Head of caudate nucleus (tissue), 42 donors: ENCODE data around the gene SEC16B.
"Not testable (repeated sequence)": the region's sequence is repeated elsewhere in the genome, so short reads cannot be mapped to it uniquely, and the experiment has no call there.

Source experiments
- DNase-seq, 42 donors: peaks; one replicate each; pipeline versions ENCODE4 v3.0.0 to v3.0.0-alpha.2; 2020 to 2021; ENCODE audit warnings: mixed read lengths in 7 of 42
- intact Hi-C: fragments of 100-400 bp; cut with DNase I; formaldehyde crosslinking; loops from one replicate; pipeline ENCODE4 v1.15.0; 2022

Gene SEC16B

DNA sequence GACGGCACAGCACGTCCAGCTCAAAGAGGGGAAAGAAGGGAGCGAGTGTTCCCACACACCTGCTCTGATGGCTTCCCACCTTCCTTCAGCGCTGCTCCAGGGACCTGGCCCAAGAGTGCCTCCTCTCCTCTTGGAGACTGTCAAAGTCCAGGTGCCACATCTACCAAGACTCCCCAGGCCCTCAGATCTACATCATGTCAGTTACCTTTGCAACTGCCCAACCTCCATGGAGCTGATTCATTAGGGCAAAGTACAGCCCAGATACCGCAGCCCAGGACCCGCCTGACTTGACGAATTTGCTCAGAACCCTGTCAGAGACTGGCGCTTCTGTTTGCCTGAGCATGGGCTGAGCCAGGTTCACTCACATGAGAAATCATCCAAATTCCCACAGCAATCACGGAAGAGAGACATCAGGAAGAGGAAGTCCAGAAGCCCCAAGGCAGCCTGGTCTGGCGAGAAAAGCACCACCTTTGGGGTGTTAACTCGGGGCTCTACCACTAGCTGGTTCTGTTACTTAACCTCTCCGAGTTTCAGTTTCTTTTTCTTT is at the start of gene SEC16B:
TSS of gene SEC16B (minus strand) at position 234 of the 547 bp plus-strand sequence. CDS start 2,077 bp downstream, outside the sequence.
- intact Hi-C loops, result no loop called here

DNA sequence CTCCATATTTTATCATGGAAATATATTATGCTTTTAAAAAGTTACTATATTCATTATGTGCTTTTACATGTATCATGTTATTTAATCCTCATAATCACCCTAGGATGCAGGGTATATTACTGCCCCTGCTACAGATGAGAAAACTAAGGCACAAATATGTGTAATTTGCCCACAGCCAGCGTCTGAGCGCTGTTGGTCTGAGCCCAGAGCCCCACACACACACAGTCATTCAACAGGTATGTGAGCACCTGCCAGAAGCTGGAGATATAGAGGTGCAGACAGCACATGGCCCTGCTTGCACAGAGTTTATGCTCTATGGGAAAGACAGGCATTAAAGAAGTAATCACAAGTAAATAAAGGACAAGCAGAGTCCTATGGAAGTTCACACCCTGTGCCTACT is 49.8 kb upstream of the SEC16B start:
- DNase-seq, result no peak

More for the DNA sequence above, at the start of gene SEC16B:
- no peak for DNase-seq

GRCh38 chr1:178019208-178019607 is 49.4 kb upstream of the SEC16B start:
- intact Hi-C loops, result no loop called here
- DNase-seq, result no peak

More for the DNA sequence above, 49.8 kb upstream of the SEC16B start:
- intact Hi-C loops, result no loop called here

DNA sequence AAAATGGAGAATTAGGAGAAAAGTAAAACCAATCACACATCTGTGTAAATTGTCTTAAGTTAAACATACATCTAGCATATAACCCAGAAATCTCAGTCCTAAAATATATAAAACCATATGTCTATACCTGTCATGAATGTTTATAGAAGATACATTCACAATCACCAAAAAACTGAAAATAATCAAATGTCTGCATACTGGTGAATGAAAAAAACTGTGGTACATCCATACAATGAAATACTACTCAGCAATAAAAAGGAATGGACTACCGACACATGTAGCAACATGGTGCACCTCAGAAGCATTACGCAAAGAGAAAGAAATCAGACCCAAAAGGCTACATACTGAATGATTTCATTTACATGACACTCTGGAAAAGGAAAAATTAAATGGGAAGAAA is 47.7 kb upstream of the SEC16B start:
- intact Hi-C loops, result no loop called here

DNA sequence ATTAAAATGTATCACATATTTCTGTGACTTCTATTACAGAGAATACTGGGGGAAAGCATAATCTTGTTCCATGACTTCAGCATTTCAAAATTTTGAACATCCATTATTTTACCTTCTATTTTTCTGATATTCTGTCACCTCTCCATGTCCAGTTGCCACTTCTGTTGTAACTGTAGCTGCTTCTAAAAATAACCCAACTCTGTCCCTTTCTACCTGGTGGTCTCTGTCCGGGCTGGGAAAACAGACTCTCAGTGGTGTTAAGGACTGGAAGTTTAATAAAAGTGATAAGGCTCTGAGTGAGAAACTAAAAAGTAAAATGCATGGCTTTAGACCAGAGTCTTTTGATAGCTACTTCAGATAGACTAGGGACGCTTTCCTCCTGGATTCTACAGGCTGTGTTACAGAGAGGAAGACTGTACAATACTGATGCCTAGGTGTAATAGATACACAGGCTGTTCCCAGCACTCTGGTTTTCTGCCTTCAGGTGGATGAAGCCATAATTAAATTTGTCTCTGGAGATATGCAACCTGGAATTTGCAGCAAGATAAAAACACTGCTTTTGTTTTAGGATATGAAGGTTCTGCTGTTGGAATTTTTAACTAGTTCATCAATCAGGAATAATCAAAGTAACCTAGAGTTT is 42.1 kb upstream of the SEC16B start:
- intact Hi-C loops, result no loop called here
- no peak for DNase-seq

More for the DNA sequence above, 47.7 kb upstream of the SEC16B start:
- DNase-seq, result no peak

GRCh38 chr1:178011465-178011828 is 41.6 kb upstream of the SEC16B start:
- DNase-seq, result peak in 16 of 42 donors; percentile 9 to 71 (median 30)
- intact Hi-C loops, result no loop called here

DNA sequence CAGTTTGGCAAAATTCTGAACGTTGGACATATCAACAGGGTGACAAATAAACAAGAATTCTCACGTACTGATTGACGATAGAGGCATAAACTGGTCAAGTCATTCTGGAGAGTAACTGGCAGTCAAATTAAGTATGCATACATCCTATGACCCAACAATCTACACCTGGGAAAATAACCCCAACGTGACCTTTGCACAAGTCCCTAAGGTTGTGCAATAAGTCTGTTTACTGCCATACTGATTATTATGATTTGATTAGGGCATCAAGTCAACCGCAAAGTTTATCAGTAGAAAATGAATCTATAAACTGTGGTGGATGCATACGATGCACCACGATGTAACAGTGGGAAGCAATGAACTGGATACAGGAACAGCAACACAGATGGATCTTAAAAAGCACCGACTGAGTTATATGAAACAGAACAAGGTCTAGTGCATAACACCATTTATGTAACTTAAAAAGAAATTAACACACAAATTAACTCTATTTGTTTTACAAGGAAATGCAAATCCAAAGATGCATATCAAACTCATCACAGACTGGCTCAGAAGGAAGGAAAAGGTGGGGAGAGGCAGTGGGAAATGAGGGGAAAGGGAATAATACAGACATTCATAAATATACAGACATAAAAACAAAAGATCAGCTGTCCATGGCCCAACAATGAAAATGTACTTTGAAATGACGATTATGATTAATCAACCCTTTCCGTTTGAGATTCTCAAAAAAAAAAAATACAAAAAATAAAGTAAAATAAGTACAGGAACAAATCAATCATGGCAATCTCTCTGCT is 41.0 kb upstream of the SEC16B start:
- DNase-seq, result no peak
- intact Hi-C loops, result no loop called here

DNA sequence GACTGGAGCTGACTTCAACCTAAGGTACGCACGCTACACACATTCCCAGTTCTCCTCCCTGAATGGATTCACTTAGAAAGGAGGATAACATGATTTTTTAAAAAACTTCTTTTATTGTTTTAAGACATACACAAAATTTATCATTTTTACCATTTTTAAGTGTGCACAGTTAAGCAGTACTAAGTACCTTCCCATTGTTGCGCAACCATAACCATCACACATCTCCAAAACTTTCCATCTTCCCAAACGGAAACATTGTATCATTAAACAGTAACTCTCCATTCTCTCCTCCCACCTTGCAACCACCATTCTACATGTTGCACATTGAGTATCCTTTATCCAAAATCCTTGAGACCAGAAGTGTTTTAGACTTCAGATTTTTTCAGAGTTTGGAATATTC is 36.2 kb upstream of the SEC16B start:
- intact Hi-C loops, result no loop called here
- DNase-seq, result no peak

GRCh38 chr1:178005450-178005849 is 35.6 kb upstream of the SEC16B start:
- intact Hi-C loops, result no loop called here
- peak in 36 of 42 donors; percentile 10 to 74 (median 45) for DNase-seq

DNA sequence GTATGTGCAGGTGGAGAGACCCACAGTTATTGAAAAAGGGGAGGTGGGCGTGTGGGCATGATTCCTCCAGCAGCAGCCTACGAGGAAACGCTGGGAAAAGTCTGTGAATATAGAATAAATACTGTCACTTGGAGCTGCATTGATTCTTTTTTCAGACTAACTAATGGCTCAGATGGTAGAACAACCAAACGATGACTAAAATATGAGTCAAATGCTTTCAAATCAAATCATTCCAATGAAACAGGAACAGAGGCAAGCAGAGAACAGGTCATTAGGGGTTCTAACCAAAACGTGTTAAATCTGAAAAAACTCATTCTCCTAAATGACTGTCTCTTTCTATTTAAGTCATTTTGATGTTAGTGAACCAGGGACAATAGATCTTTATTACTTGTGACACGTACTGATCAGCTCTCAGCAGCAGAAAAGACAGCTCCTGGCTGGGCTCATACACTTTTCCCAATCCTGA is 35.1 kb upstream of the SEC16B start:
- DNase-seq, result peak in 8 of 42 donors; percentile 15 to 55 (median 34)
- intact Hi-C loops, result no loop called here

DNA sequence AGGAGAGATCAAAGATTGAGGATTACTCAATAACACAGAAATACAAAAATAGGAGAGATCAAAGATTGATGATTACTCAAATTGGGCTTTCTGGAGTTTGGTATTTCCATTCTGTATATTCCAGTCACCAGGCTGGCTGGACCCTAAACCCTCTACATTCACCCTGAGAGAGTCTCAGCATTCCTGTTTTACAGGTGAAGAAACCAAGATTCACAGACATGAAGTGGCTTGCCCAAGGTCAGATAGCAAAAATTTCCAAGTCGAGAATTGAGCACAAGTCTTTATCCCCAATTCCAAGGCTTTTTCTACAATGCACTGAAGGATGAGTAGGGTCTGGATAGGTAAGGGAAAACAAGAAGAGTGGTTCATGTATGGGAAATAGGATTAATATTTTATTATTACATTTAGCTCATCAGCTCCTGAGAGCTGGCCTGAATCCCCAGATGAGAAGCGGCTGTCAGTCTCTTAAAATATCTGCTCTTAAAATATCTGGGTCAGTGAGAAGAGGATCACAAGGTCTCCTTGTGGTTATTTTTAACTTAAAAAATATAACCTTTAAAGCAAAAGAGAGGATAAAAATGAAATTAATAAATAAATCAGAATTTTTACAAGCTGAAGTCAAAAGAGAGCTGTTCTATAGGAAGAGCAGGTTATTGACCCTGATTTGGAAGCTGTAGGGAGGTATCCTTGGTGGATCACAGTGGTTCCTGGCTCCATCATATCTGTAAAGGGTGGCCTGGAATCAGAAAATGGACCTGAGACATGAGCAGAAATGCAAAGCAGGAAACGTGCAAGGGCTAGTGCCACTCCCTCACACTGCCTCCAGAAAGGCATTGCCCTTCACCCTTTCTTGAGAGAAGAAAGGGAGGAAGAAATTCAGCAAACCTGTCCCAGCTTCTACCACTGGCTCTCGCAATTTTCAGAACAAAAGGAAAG is 29.1 kb upstream of the SEC16B start:
- no peak for DNase-seq
- intact Hi-C loops, result no loop called here

DNA sequence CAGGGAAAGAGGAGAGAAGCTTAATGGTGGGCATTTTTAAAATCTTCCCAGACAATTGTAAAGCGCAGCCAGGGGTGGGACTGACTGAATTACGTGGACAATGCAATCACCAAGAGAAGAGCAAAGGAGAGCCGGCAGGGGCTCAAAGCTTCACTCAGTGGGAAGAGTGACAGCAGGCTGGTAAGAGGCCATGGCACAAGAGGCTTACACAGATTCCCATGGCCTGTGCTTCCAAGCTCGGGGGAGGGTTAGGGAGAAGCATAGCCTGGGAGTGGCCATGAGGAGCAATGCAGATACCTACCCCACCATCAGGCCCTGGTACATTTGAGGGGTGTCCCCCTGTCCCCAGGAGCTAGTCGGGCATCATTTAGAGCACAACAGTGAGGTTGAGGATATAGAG is 27.1 kb upstream of the SEC16B start:
- intact Hi-C loops, result no loop called here
- no peak for DNase-seq

DNA sequence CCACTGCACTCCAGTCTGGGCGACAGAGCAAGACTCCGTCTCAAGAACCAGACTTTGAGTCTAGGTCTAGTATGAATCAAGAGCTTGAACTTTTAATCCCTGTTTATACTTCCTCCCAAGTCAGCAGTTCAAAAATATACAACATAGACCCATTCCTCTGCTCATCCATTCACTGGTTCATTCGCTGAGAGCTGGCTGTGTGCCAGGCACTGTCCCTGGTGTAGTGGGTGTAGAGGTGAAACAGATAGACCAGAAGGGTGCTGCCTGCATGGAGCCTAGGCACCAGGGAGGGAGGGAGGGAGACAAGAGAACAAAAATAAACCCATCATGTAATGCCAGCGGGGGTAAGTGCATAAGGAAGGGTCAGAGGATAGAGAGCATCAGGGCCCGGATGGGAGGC is 25.5 kb upstream of the SEC16B start:
- intact Hi-C loops, result no loop called here
- DNase-seq, result no peak

DNA sequence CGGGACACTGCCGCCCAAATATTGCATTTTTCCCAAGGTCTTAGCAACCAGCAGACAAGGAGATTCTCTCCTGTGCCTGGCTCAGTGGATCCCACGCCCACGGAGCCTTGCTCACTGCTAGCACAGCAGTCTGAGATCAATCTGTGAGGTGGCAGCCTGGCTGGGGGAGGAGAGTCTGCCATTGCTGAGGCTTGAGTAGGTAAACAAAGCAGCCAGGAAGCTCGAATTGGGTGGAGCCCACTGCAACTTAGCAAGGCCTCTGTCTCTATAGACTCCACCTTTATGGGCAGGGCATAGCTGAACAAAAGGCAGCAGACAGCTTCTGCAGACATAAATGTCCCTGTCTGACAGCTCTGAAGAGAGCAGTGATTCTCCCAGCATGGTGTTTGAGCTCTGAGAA is 16.4 kb upstream of the SEC16B start:
- peak; percentile 33 to 91 (median 67) for DNase-seq
- intact Hi-C loops, result not testable (repeated sequence)

DNA sequence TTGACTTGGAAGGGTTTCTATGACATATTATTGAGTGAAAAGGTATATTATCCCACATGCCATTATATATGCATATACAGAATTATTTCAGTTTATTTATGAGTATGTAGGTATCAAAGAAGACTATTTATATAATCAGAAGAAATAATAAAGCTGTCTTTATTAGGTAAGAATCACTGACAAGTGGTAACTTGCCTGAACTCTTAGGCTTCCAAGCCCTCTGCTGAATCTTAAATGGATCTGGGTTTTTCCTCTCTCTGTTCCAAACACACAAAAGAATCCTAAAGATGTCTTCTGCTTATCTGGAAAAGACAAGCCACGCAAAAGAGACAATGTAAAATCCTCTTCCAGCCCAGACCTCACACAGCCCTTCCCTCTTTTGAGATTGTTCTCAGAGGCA is 14.9 kb upstream of the SEC16B start:
- no peak for DNase-seq
- intact Hi-C loops, result no loop called here

DNA sequence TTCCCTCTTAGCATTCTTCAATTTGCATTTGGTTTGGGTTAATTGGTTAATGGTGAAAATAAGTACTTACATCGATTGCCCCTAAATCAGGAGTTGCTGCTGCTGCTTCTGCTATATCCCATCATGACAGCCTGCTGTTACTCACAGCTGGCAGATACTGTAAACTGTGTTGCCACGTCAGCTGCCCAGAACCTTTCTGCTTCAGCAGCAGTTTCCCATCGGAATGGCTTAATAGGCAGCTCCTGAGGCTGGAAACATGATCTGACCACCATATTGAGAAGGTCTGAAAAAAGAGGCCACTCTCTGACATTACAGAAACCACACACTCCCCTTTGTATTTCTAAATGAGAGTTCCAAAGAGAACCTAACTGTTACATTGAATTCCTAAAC is 14.3 kb upstream of the SEC16B start:
- peak in 39 of 42 donors; percentile 23 to 81 (median 52) for DNase-seq
- intact Hi-C loops, result no loop called here

GRCh38 chr1:177983482-177984135 is 13.8 kb upstream of the SEC16B start:
- no peak for DNase-seq
- intact Hi-C loops, result no loop called here

DNA sequence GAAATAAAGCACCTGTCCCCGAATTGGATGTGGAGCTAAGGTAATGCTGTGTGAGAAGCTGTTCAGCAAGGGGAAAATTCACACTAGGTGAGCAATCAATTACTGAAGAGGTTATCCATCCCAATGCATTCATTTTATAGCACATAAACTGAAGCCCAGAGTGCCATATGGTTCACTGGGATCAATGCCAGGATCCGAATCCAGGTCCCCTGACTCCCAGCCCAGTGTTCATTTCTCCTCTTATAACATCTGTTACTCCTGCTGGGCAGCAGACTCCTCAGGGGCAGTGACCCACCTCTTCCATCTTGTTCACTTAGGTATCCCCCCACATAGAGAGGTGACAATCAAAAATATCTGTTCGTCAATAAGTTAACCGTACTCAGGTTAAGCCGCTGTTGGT is 13.2 kb upstream of the SEC16B start:
- intact Hi-C loops, result no loop called here
- DNase-seq, result no peak

DNA sequence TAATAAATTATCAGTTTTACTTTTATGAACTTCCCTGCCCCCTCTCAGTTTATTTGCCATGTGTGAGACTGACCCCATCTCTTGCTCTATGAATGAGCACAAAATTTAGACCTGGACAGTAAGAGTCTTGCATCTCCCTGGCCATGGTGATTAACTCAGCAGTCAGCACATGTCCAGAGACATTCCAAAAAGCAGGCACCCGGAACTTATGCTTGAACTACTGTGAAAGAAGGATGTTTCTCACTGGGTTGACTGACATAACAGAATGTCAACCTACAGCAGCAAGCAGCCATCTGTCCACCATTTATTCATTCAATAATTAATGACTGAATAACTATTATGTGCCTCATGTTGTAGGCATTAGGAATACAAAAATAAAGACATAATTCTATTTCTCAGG is 11.3 kb upstream of the SEC16B start:
- intact Hi-C loops, result no loop called here
- no peak for DNase-seq
